NT2/D1 (cell line): ENCODE data around the gene FAM76B.

Experiments used
- DNase-seq: peaks from one replicate; pipeline ENCODE4 v3.0.0-alpha.2; 2011; ENCODE audit warnings: low read depth, low spot score
- H3K27me3 ChIP-seq: 2 replicates; pipeline ENCODE4 v1.6.0; 2011; ENCODE audit warnings: mild to moderate bottlenecking; ENCODE audit not compliant: insufficient read length, insufficient read depth
- H3K36me3 ChIP-seq: 2 replicates; pipeline ENCODE4 v1.6.1; 2011; ENCODE audit warnings: mild to moderate bottlenecking, low read length, mixed read lengths; ENCODE audit not compliant: insufficient read depth, insufficient read length
- H3K4me1 ChIP-seq: 2 replicates; pipeline ENCODE4 v1.5.1; 2011; ENCODE audit not compliant: insufficient read depth, insufficient read length
- H3K4me3 ChIP-seq: 2 replicates; pipeline ENCODE4 v1.5.1; 2011; ENCODE audit warnings: low read depth; ENCODE audit not compliant: insufficient read length
- H3K9ac ChIP-seq: 2 replicates; pipeline ENCODE4 v1.6.0; 2011; ENCODE audit warnings: low read depth; ENCODE audit not compliant: insufficient read length
- H3K9me3 ChIP-seq: 2 replicates; pipeline ENCODE4 v1.5.1; 2011; ENCODE audit warnings: mild to moderate bottlenecking, low read length; ENCODE audit not compliant: insufficient read depth
- SUZ12 ChIP-seq: IDR thresholded peaks from 2 replicates; pipeline ENCODE4 v1.6.1; 2011; ENCODE audit not compliant: insufficient read length, insufficient read depth; ENCODE audit errors: extremely low read depth
- YY1 ChIP-seq: IDR thresholded peaks from 2 replicates; pipeline ENCODE4 v1.6.1; 2011; ENCODE audit not compliant: insufficient read length, insufficient read depth
- ZNF274 ChIP-seq: IDR thresholded peaks from 2 replicates; pipeline ENCODE4 v1.6.1; 2011; ENCODE audit warnings: mild to moderate bottlenecking, low read depth, low read length

Gene FAM76B

GRCh38 chr11:95792200-95792599, 2.6 kb upstream of the FAM76B start:
- TF ChIP-seq ZNF274 = no peak
- TF ChIP-seq SUZ12 = no peak
- no peak for TF ChIP-seq YY1
- Histone ChIP-seq H3K9ac (no peak overlapping the region), H3K27me3 (no peaks in the 10 kb centered on the region), H3K9me3 (no peaks in the 10 kb centered on the region), H3K4me3 (no peak overlapping the region), H3K36me3 (no peaks in the 10 kb centered on the region), H3K4me1 (no peaks in the 10 kb centered on the region)
- DNase-seq = no peak

- Histone ChIP-seq H3K9ac (peak overlapping the region; percentile 84), H3K4me1 (no peaks in the 10 kb centered on the region), H3K36me3 (peaks cover 5% of the 10 kb centered on the region), H3K9me3 (no peaks in the 10 kb centered on the region), H3K27me3 (no peaks in the 10 kb centered on the region), H3K4me3 (peak overlapping the region; percentile 89)
- DNase-seq = no peak
- TF ChIP-seq YY1 (no peak), SUZ12 (no peak), ZNF274 (no peak)
Observed at GRCh38 chr11:95791709-95792033, 2.1 kb upstream of the FAM76B start.

- DNase-seq = no peak
- peaks cover 10% of the 10 kb centered on the region for H3K36me3 ChIP-seq
- peak overlapping the region; percentile 89 for H3K4me3 ChIP-seq
- no peaks in the 10 kb centered on the region for H3K4me1 ChIP-seq
- TF ChIP-seq YY1 (no peak), ZNF274 (no peak), SUZ12 (no peak)
- peak overlapping the region; percentile 84 for H3K9ac ChIP-seq
- H3K27me3 ChIP-seq = no peaks in the 10 kb centered on the region
- H3K9me3 ChIP-seq = no peaks in the 10 kb centered on the region
Observed at GRCh38 chr11:95790933-95791708, 1.5 kb upstream of the FAM76B start.

- DNase-seq = peak; percentile 94
- TF ChIP-seq YY1 = peak; percentile 32
- TF ChIP-seq SUZ12 = no peak
- H3K27me3 ChIP-seq = no peaks in the 10 kb centered on the region
- H3K4me1 ChIP-seq = no peaks in the 10 kb centered on the region
- no peaks in the 10 kb centered on the region for H3K9me3 ChIP-seq
- H3K4me3 ChIP-seq = peak within 1 kb of the TSS; percentile 89
- H3K36me3 ChIP-seq = peaks cover 18% of the 10 kb centered on the region
- H3K9ac ChIP-seq = peak within 1 kb of the TSS; percentile 87
Observed at GRCh38 chr11:95790123-95790932, 746 bp upstream of the FAM76B start, which contains the start of gene CEP57. Gene CEP57, plus strand, starts transcription at chr11:95790498. Its CDS starts 201 bp downstream, at chr11:95790699.

- no peak for TF ChIP-seq ZNF274
- no peak for TF ChIP-seq YY1
- no peak for TF ChIP-seq SUZ12
- peak; percentile 36 for DNase-seq
- Histone ChIP-seq H3K9ac (peak overlapping the region; percentile 87), H3K4me3 (peak overlapping the region; percentile 89), H3K4me1 (no peaks in the 10 kb centered on the region), H3K27me3 (no peaks in the 10 kb centered on the region), H3K9me3 (no peaks in the 10 kb centered on the region), H3K36me3 (peaks cover 26% of the 10 kb centered on the region)
Observed at GRCh38 chr11:95788921-95789505, 569 bp downstream of the FAM76B start.

- TF ChIP-seq ZNF274 (no peak), YY1 (no peak), SUZ12 (no peak)
- H3K4me1 ChIP-seq = no peaks in the 10 kb centered on the region
- H3K36me3 ChIP-seq = peaks cover 84% of the 10 kb centered on the region
- no peak overlapping the region for H3K4me3 ChIP-seq
- no peaks in the 10 kb centered on the region for H3K9me3 ChIP-seq
- H3K27me3 ChIP-seq = no peaks in the 10 kb centered on the region
- no peak overlapping the region for H3K9ac ChIP-seq
- DNase-seq = no peak
Observed at GRCh38 chr11:95780544-95780943, 9.0 kb downstream of the FAM76B start.

GRCh38 chr11:95778699-95779098, 10.9 kb downstream of the FAM76B start:
- no peaks in the 10 kb centered on the region for H3K27me3 ChIP-seq
- DNase-seq = no peak
- no peak overlapping the region for H3K9ac ChIP-seq
- no peaks in the 10 kb centered on the region for H3K4me1 ChIP-seq
- H3K36me3 ChIP-seq = peaks cover 87% of the 10 kb centered on the region
- no peaks in the 10 kb centered on the region for H3K9me3 ChIP-seq
- no peak overlapping the region for H3K4me3 ChIP-seq
- TF ChIP-seq SUZ12 = no peak
- no peak for TF ChIP-seq ZNF274
- TF ChIP-seq YY1 = no peak
